ENCODE data around the gene XIRP1.

Gene XIRP1

GRCh38 chr3:39216176-39216790 lies 23.9 kb upstream of the XIRP1 start:
- no peak for TF ChIP-seq FOXP2 (optimal IDR thresholded peaks at IDR 0.05; ENCODE audit: borderline replicate concordance, extremely low read depth, extremely low read length, insufficient read depth)
- no peak for TF ChIP-seq POLR2AphosphoS5 (IDR thresholded peaks at IDR 0.05; ENCODE audit: low read depth, low read length)
- TF ChIP-seq TAF1 (IDR thresholded peaks at IDR 0.05; ENCODE audit: borderline replicate concordance, insufficient read depth, low read length): no peak
- no peak for TF ChIP-seq REST (IDR thresholded peaks at IDR 0.05; ENCODE audit: insufficient read depth in 1 of 2, low read depth in 2 of 2, low read length in 2 of 2)
- TF ChIP-seq SIN3A (IDR thresholded peaks at IDR 0.05; ENCODE audit: borderline replicate concordance, insufficient read depth, low read length): no peak

- no peak for TF ChIP-seq FOXP2 (optimal IDR thresholded peaks at IDR 0.05; ENCODE audit: borderline replicate concordance, extremely low read depth, extremely low read length, insufficient read depth)
These were observed 21.2 kb upstream of the XIRP1 start for GRCh38 chr3:39213613-39214012.

- no peak for TF ChIP-seq REST (IDR thresholded peaks at IDR 0.05; ENCODE audit: insufficient read depth in 1 of 2, low read depth in 2 of 2, low read length in 2 of 2)
- TF ChIP-seq FOXP2 (optimal IDR thresholded peaks at IDR 0.05; ENCODE audit: borderline replicate concordance, extremely low read depth, extremely low read length, insufficient read depth): no peak
- TF ChIP-seq POLR2AphosphoS5 (IDR thresholded peaks at IDR 0.05; ENCODE audit: low read depth, low read length): no peak
- no peak for TF ChIP-seq TAF1 (IDR thresholded peaks at IDR 0.05; ENCODE audit: borderline replicate concordance, insufficient read depth, low read length)
- no peak for TF ChIP-seq SIN3A (IDR thresholded peaks at IDR 0.05; ENCODE audit: borderline replicate concordance, insufficient read depth, low read length)
These were observed 20.3 kb upstream of the XIRP1 start for GRCh38 chr3:39212665-39213064.

- no peak for TF ChIP-seq REST (IDR thresholded peaks at IDR 0.05; ENCODE audit: insufficient read depth in 1 of 2, low read depth in 2 of 2, low read length in 2 of 2)
- no peak for TF ChIP-seq SIN3A (IDR thresholded peaks at IDR 0.05; ENCODE audit: borderline replicate concordance, insufficient read depth, low read length)
- no peak for TF ChIP-seq POLR2AphosphoS5 (IDR thresholded peaks at IDR 0.05; ENCODE audit: low read depth, low read length)
These were observed 19.1 kb upstream of the XIRP1 start for GRCh38 chr3:39211332-39212130.

- TF ChIP-seq TAF1 (IDR thresholded peaks at IDR 0.05; ENCODE audit: borderline replicate concordance, insufficient read depth, low read length): no peak
- TF ChIP-seq SIN3A (IDR thresholded peaks at IDR 0.05; ENCODE audit: borderline replicate concordance, insufficient read depth, low read length): no peak
- TF ChIP-seq POLR2AphosphoS5 (IDR thresholded peaks at IDR 0.05; ENCODE audit: low read depth, low read length): no peak
- TF ChIP-seq FOXP2 (optimal IDR thresholded peaks at IDR 0.05; ENCODE audit: borderline replicate concordance, extremely low read depth, extremely low read length, insufficient read depth): no peak
- TF ChIP-seq REST (IDR thresholded peaks at IDR 0.05; ENCODE audit: insufficient read depth in 1 of 2, low read depth in 2 of 2, low read length in 2 of 2): no peak
These were observed 17.7 kb upstream of the XIRP1 start for GRCh38 chr3:39210078-39210477.

Data from PFSK-1 (cell line).